Measurements from ENCODE around the gene TESK2. TPM values are rescaled to one million over a fixed set of nuclear protein-coding genes. Genes with fewer than 3 reads are reported as not detected.
"Not testable (repeated sequence)": the region's sequence is repeated elsewhere in the genome, so short reads cannot be mapped to it uniquely, and the experiment has no call there.

TESK2 gene
- polyA plus RNA-seq, 3 donors, result 3.9 to 13.1 (median 4.1) TPM

DNA sequence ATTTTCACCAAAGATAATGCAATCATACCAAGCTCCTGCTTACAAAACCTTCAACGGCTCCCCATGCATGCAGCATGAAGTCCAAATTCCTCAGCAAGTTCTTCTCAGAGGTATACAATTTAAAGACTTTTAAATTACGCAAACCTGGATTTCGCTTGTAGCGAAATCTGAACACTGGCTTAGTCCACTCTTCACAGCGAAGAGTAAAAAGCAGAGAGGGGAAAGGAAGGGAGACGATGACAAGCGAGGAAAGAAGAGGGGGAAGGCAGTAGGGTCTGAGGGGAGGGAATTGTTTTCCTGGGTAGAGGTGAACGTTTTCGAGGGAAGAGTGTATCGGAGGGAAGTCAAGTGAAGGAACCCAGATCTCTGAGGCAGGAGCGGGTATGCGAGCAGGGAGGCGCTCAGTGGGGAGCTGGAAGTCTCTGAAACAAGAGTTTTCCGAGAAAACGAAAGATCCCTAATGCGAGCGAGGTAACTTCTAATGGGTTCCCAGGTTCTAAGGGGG is 790 bp downstream of the TESK2 start:
- no peaks in the 10 kb centered on the region for H3K27me3 ChIP-seq (ENCODE audit: control insufficient read depth in 2 of 2, insufficient read depth in 2 of 2, low read length in 2 of 2)
- under 1% methylated on average over 15 of the region's 17 CpGs for WGBS (ENCODE audit: insufficient coverage)
- Mint-ChIP-seq H3K9me3 (peaks cover 0 to under 1% (median 0%) of the 10 kb centered on the region in 7 donors), H3K4me1 (peaks cover 5% of the 10 kb centered on the region), H3K27me3 (ENCODE audit: low read depth in 3 of 3) (peaks cover 0 to 3% (median 3%) of the 10 kb centered on the region in 3 donors), H3K36me3 (peaks cover 8 to 11% of the 10 kb centered on the region in 2 donors), H3K4me3 (no peak overlapping the region), H3K27ac (no peak overlapping the region)
- peak overlapping the region in 1 of 2 donors; percentile 76 for H3K27ac ChIP-seq (ENCODE audit: low read depth in 1 of 2, low read length in 2 of 2)
- peak overlapping the region; percentile 82 for H3K9ac ChIP-seq (ENCODE audit: insufficient read depth, low read length, poor library complexity, severe bottlenecking)
- H3K79me2 ChIP-seq (ENCODE audit: insufficient read depth, low read length), result peaks cover 7% of the 10 kb centered on the region
- TF ChIP-seq, protein P1, sequence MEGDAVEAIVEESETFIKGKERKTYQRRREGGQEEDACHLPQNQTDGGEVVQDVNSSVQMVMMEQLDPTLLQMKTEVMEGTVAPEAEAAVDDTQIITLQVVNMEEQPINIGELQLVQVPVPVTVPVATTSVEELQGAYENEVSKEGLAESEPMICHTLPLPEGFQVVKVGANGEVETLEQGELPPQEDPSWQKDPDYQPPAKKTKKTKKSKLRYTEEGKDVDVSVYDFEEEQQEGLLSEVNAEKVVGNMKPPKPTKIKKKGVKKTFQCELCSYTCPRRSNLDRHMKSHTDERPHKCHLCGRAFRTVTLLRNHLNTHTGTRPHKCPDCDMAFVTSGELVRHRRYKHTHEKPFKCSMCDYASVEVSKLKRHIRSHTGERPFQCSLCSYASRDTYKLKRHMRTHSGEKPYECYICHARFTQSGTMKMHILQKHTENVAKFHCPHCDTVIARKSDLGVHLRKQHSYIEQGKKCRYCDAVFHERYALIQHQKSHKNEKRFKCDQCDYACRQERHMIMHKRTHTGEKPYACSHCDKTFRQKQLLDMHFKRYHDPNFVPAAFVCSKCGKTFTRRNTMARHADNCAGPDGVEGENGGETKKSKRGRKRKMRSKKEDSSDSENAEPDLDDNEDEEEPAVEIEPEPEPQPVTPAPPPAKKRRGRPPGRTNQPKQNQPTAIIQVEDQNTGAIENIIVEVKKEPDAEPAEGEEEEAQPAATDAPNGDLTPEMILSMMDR (IDR thresholded peaks at IDR 0.05), result no peak
- no peaks in the 10 kb centered on the region for H4K20me1 ChIP-seq (ENCODE audit: insufficient read depth, low read length)
- H3K4me2 ChIP-seq (replicated peaks; ENCODE audit: extremely low read depth, low read length, poor library complexity, severe bottlenecking), result peak overlapping the region; percentile 100
- DNase-seq, result peak in 1 of 3 donors; percentile 9
- no peaks in the 10 kb centered on the region for H3K36me3 ChIP-seq (replicated peaks in 1 of 2; ENCODE audit: control insufficient read depth in 1 of 2, insufficient read depth in 2 of 2, low read length in 2 of 2)
- H3K4me3 ChIP-seq (replicated peaks in 1 of 3; ENCODE audit: low read depth in 2 of 3, low read length in 3 of 3), result peak overlapping the region; percentile 72 to 99 (median 97)
- intact Hi-C loops (cut with micrococcal nuclease), result loop anchor here in 1 of 2 donors (2.0 to 5.0 kb wide), 3 partner anchors 78 to 478 kb away; partner anchors contain the start of genes HECTD3 and UROD
- H2AFZ ChIP-seq (ENCODE audit: insufficient read depth, low read depth, low read length, poor library complexity, severe bottlenecking), result peak overlapping the region; percentile 99
- no peaks in the 10 kb centered on the region for H3K9me3 ChIP-seq (replicated peaks in 1 of 2; ENCODE audit: control insufficient read depth in 1 of 2, insufficient read depth in 1 of 2, low read length in 2 of 2)
- peaks cover 23 to 28% of the 10 kb centered on the region in 2 donors for H3K4me1 ChIP-seq (ENCODE audit: control insufficient read depth in 1 of 2, insufficient read depth in 2 of 2, low read length in 2 of 2)

DNA sequence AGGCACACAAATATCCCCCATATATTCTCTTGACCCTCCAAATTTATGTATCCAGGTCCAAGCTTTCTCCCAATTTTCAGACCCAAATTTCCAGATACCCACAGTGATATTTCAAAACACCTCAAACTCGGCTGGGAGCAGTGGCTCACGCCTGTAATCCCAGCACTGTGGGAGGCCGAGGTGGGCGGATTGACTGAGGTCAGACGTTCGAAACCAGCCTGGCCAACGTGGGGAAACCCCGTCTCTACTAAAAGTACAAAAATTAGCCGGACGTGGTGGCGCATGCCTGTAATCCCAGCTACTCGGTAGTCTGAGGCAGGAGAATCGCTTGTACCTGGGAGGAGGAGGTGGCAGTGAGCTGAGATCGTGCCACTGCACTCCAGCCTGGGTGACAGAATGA is 1.6 kb downstream of the TESK2 start:
- H3K9me3 ChIP-seq (replicated peaks in 1 of 2; ENCODE audit: control insufficient read depth in 1 of 2, insufficient read depth in 1 of 2, low read length in 2 of 2); H3K36me3 ChIP-seq (replicated peaks in 1 of 2; ENCODE audit: control insufficient read depth in 1 of 2, insufficient read depth in 2 of 2, low read length in 2 of 2); H2AFZ ChIP-seq (ENCODE audit: insufficient read depth, low read depth, low read length, poor library complexity, severe bottlenecking); H3K4me1 Mint-ChIP-seq; H3K4me3 Mint-ChIP-seq; H3K27me3 ChIP-seq (ENCODE audit: control insufficient read depth in 2 of 2, insufficient read depth in 2 of 2, low read length in 2 of 2); H3K27ac ChIP-seq (ENCODE audit: low read depth in 1 of 2, low read length in 2 of 2); H4K20me1 ChIP-seq (ENCODE audit: insufficient read depth, low read length); H3K9me3 Mint-ChIP-seq; intact Hi-C loops (cut with micrococcal nuclease); H3K27ac Mint-ChIP-seq; H3K79me2 ChIP-seq (ENCODE audit: insufficient read depth, low read length); H3K9ac ChIP-seq (ENCODE audit: insufficient read depth, low read length, poor library complexity, severe bottlenecking); H3K27me3 Mint-ChIP-seq (ENCODE audit: low read depth in 3 of 3); DNase-seq; H3K36me3 Mint-ChIP-seq: not testable (repeated sequence)
- Histone ChIP-seq H3K4me1 (ENCODE audit: control insufficient read depth in 1 of 2, insufficient read depth in 2 of 2, low read length in 2 of 2) (peaks cover 23 to 28% of the 10 kb centered on the region in 2 donors), H3K4me2 (replicated peaks; ENCODE audit: extremely low read depth, low read length, poor library complexity, severe bottlenecking) (peak overlapping the region; percentile 100), H3K4me3 (replicated peaks in 1 of 3; ENCODE audit: low read depth in 2 of 3, low read length in 3 of 3) (peak overlapping the region in 1 of 3 experiments; percentile 99)
- 73% methylated on average over 6 of the region's 14 CpGs for WGBS (ENCODE audit: insufficient coverage)

Data from CD14-positive monocyte (primary cell).